AG09309 (cell line): ENCODE measurements around the gene UBE2E2.

Experiments used
- DNase-seq: peaks from one replicate; pipeline ENCODE4 v3.0.0-alpha.2; 2010; ENCODE audit warnings: low read depth
- H3K4me3 ChIP-seq: 2 replicates; pipeline ENCODE4 v1.5.1; 2011; ENCODE audit warnings: mild to moderate bottlenecking, low read depth, low read length, moderate library complexity; ENCODE audit not compliant: control insufficient read depth
- CTCF ChIP-seq: IDR thresholded peaks from 2 replicates; pipeline ENCODE4 v1.5.1; 2011; ENCODE audit warnings: mild to moderate bottlenecking, low read depth, low read length, inconsistent platforms; ENCODE audit not compliant: insufficient read depth, control insufficient read depth; ENCODE audit errors: missing control alignments

The UBE2E2 gene

DNA sequence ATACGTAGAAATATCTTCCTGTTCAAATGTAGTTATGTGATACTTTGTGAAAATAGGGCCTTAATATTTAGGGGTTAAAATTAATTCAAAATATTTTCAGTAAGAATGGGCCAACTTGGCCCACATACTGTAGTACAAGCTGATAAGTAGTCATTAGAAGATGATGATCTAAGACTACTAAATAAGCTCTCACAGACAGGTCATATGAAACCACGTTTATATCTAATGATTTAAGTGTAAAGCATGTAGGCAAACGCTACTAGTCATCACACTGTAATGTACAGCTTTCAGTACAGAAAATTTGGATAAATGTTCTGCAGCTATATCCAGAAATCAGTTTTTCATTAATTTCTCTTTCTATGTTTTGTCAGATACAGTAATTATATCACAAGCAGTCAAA is 228.6 kb downstream of the UBE2E2 start:
- DNase-seq: no peak
- no peak for TF ChIP-seq CTCF
- H3K4me3 ChIP-seq: no peak overlapping the region

- no peak overlapping the region for H3K4me3 ChIP-seq
- no peak for TF ChIP-seq CTCF
- no peak for DNase-seq
Observed at GRCh38 chr3:23435318-23435717, 232.2 kb downstream of the UBE2E2 start.

- H3K4me3 ChIP-seq: no peak overlapping the region
- no peak for TF ChIP-seq CTCF
- no peak for DNase-seq
Observed at GRCh38 chr3:23435904-23436303, 232.8 kb downstream of the UBE2E2 start.

GRCh38 chr3:23437484-23438145 is 234.5 kb downstream of the UBE2E2 start:
- no peak overlapping the region for H3K4me3 ChIP-seq
- TF ChIP-seq CTCF: no peak
- DNase-seq: no peak

GRCh38 chr3:23438657-23439056 is 235.5 kb downstream of the UBE2E2 start:
- no peak for DNase-seq
- H3K4me3 ChIP-seq: no peak overlapping the region
- TF ChIP-seq CTCF: no peak

DNA sequence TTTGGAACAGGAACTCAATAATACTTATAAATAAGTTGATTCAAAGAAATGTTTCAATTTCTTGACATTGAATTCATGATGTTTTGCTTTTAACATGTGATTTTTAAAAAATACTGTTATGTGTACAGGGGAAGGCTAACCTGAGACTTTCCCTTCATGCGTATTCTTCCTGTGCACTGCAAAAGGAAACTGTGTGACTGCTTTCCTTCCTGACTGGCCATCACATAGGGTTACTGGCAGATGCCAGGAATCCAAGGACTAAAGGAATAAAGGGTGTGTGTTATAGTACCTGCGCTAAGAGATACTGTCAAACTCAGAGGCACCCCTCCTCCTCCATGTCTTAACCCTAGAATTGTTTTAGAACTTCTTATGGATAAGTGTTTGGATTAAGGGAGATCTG is 236.0 kb downstream of the UBE2E2 start:
- no peak overlapping the region for H3K4me3 ChIP-seq
- no peak for DNase-seq
- no peak for TF ChIP-seq CTCF
